KMS-11 (cell line): Measurements from ENCODE around the gene DAB2IP.

Experiments used
- H2AFZ ChIP-seq: fragments of 200-600 bp; sonication (generic); 2 replicates; pipeline ENCODE4 v1.6.1; 2016; ENCODE audit warnings: antibody characterized with exemption, mixed run types, low read depth
- H3K27ac ChIP-seq: fragments of 200-600 bp; sonication (generic); 2 replicates; pipeline ENCODE4 v1.6.1; 2016; ENCODE audit warnings: mild to moderate bottlenecking, mixed run types
- H3K27me3 ChIP-seq: fragments of 200-600 bp; sonication (generic); 2 replicates; pipeline ENCODE4 v1.6.1; 2017; ENCODE audit warnings: mild to moderate bottlenecking, low read depth, mixed run types, moderate library complexity; ENCODE audit not compliant: insufficient read depth
- H3K36me3 ChIP-seq: fragments of 200-600 bp; sonication (generic); 2 replicates; pipeline ENCODE4 v1.6.1; 2017; ENCODE audit warnings: mild to moderate bottlenecking, mixed run types; ENCODE audit not compliant: insufficient read depth
- H3K4me1 ChIP-seq: fragments of 200-600 bp; sonication (generic); 2 replicates; pipeline ENCODE4 v1.6.1; 2016; ENCODE audit warnings: mild to moderate bottlenecking, low read depth, mixed run types; ENCODE audit not compliant: poor library complexity, severe bottlenecking
- H3K4me2 ChIP-seq: fragments of 200-600 bp; sonication (generic); 2 replicates; pipeline ENCODE4 v1.7.0; 2016; ENCODE audit warnings: mild to moderate bottlenecking, mixed run types
- H3K4me3 ChIP-seq: fragments of 200-600 bp; sonication (generic); IDR thresholded peaks from 2 replicates; pipeline ENCODE4 v1.6.1; 2017; ENCODE audit warnings: low read depth, low read length, mixed read lengths; ENCODE audit not compliant: insufficient read depth
- H3K79me2 ChIP-seq: fragments of 200-600 bp; sonication (generic); 2 replicates; pipeline ENCODE4 v1.6.1; 2016; ENCODE audit warnings: low read depth, mixed run types; ENCODE audit not compliant: insufficient read depth
- H3K9ac ChIP-seq: fragments of 200-600 bp; sonication (generic); 2 replicates; pipeline ENCODE4 v1.6.1; 2016; ENCODE audit warnings: mild to moderate bottlenecking, mixed run types
- H4K20me1 ChIP-seq: fragments of 200-600 bp; sonication (generic); 2 replicates; pipeline ENCODE4 v1.6.1; 2016; ENCODE audit warnings: mild to moderate bottlenecking, mixed run types; ENCODE audit not compliant: insufficient read depth
- TF ChIP-seq, protein P1 (sequence below): fragments of 200-600 bp; sonication (generic); conservative IDR thresholded peaks from 2 replicates; pipeline ENCODE4 v1.6.1; 2017; ENCODE audit warnings: low read depth, mild to moderate bottlenecking, antibody characterized with exemption, low read length, moderate library complexity, mixed read lengths

The DAB2IP gene

DNA sequence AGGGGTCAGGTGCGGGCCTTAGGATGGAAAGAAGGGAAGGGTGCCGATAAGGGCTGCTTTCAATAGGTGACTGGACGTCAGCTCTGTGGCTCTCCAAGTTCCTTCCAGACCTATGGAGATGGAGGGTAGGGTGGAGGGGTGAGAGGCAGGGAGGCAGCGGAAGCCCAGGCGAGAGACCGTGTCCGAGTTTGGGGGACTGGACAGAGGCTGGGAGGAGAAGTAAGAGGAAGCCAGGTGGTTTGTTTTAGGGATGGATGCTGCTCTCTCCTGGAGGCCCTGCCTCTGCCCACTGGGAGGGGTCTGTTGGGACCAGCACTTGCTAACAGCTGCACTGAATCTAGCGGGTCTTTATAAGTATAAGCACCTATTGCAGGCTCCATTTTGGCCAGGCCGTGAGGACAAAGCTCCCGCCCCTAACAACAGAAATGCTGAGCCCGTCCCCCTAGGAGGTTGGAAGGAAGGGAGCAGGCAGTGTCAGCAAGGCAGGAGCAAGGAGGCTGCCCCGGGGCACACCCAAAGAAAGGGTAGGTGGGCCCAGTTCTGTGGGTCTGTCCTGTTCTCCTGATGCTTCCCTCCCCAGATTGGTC, 167.5 kb downstream of the DAB2IP start:
- Histone ChIP-seq H3K9ac (no peak overlapping the region), H3K27ac (no peak overlapping the region), H4K20me1 (no peaks in the 10 kb centered on the region), H3K36me3 (no peaks in the 10 kb centered on the region), H3K4me3 (no peak overlapping the region), H2AFZ (no peak overlapping the region), H3K27me3 (no peaks in the 10 kb centered on the region), H3K4me2 (no peak overlapping the region), H3K79me2 (no peaks in the 10 kb centered on the region), H3K4me1 (no peaks in the 10 kb centered on the region)
- TF ChIP-seq, protein P1, sequence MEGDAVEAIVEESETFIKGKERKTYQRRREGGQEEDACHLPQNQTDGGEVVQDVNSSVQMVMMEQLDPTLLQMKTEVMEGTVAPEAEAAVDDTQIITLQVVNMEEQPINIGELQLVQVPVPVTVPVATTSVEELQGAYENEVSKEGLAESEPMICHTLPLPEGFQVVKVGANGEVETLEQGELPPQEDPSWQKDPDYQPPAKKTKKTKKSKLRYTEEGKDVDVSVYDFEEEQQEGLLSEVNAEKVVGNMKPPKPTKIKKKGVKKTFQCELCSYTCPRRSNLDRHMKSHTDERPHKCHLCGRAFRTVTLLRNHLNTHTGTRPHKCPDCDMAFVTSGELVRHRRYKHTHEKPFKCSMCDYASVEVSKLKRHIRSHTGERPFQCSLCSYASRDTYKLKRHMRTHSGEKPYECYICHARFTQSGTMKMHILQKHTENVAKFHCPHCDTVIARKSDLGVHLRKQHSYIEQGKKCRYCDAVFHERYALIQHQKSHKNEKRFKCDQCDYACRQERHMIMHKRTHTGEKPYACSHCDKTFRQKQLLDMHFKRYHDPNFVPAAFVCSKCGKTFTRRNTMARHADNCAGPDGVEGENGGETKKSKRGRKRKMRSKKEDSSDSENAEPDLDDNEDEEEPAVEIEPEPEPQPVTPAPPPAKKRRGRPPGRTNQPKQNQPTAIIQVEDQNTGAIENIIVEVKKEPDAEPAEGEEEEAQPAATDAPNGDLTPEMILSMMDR, result no peak

DNA sequence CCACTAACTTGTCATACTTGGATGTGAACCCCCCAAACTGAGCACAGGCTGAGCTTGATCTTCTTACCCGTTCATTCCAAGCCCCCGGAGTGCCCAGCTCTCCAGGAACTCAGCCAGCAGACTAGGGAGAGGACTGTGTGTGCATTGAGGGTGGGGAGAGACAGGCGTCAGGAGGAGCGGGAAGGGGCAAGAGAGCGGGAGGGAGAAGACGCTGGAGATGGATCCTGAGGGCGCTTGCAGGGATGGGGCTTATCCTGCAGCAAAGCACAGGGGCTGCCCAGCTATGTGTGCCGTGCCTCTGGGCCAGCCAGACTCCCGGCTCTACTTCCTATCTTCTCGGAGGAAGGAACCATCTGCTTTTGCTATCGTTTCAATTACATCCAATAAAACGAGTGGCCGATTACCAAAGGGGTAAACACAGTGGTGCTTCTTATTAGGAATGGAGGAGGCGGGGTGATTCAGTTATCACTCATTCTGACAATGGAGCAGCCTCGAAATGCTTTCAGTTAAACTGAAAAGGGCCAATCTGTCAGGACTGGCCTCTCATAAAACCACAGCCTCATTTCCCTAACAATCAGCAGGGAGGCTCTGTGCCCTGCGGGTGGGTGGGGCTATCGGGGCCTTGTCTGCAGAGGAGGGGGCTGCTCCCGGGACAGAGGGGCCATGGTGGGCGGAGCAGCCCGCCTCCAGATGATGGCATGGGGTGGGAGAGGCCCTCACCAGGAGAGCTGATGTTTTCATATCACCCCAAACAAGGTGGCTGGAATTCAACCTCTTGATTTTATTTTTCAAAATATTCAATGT, 168.2 kb downstream of the DAB2IP start:
- H3K27me3 ChIP-seq, result no peaks in the 10 kb centered on the region
- H3K4me2 ChIP-seq, result no peak overlapping the region
- TF ChIP-seq, protein P1, result no peak
- H3K4me1 ChIP-seq, result no peaks in the 10 kb centered on the region
- no peak overlapping the region for H3K9ac ChIP-seq
- no peak overlapping the region for H2AFZ ChIP-seq
- H3K4me3 ChIP-seq, result no peak overlapping the region
- no peaks in the 10 kb centered on the region for H3K36me3 ChIP-seq
- no peaks in the 10 kb centered on the region for H4K20me1 ChIP-seq
- no peak overlapping the region for H3K27ac ChIP-seq
- no peaks in the 10 kb centered on the region for H3K79me2 ChIP-seq

DNA sequence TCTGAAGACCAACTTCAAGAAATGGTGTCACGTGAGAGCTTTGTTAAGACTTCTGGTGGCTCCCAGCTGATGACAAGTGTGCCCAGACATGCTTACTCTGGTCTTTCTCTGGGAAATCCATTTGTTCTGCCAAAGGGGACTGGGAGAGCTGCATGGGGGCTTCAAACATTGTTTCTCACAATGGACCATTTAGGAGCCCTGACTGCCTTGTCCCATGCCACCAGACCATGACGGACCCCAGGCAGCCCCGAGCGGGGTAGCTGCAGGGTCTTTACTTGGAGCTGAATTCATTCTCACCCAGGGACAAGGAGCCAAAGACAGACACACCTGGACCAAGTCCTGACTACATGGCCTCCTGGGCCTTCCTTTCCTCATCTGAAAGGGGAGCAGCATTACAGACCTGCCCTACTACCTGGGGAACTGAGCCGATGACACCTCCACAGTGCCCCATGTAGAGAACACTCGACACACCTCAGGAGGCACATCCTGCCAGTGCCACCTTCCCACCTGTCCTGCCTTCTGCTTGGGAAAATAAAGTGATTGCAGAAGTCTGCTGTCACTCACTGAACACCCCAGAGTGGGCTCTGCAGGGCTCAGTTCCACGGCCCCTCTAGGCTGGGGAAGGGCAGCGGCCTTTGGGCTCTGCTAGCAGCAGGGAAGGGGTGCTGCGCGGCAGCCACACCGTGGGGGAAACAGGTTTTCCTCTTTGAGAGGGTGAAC, 169.0 kb downstream of the DAB2IP start:
- Histone ChIP-seq H3K4me2 (no peak overlapping the region), H2AFZ (no peak overlapping the region), H4K20me1 (no peaks in the 10 kb centered on the region), H3K4me3 (no peak overlapping the region), H3K27ac (no peak overlapping the region), H3K79me2 (no peaks in the 10 kb centered on the region), H3K27me3 (no peaks in the 10 kb centered on the region), H3K9ac (no peak overlapping the region), H3K4me1 (no peaks in the 10 kb centered on the region), H3K36me3 (no peaks in the 10 kb centered on the region)
- TF ChIP-seq, protein P1, result no peak

DNA sequence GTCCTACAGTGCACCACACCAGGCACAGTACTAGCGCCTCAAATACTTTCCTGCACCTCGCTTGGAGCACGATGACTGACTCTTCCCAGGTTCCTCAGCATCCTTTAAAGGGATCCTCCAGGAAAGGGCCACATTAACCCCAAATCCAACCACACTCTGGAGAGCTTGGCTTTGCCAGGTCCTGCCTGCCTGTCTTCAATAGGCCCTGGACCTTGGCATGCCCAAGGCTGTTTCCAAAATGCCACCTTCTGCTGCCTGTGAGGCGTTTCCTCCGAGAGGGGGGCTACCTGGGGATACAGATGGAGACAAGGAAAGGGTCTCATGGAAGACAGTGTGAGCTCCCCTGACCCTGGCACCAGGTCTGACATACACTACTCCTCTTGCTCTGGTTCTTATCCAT, 169.9 kb downstream of the DAB2IP start:
- Histone ChIP-seq H3K4me1 (no peaks in the 10 kb centered on the region), H3K4me2 (no peak overlapping the region), H3K27me3 (no peaks in the 10 kb centered on the region), H2AFZ (no peak overlapping the region), H4K20me1 (no peaks in the 10 kb centered on the region), H3K27ac (no peak overlapping the region), H3K4me3 (no peak overlapping the region), H3K36me3 (no peaks in the 10 kb centered on the region), H3K9ac (no peak overlapping the region), H3K79me2 (no peaks in the 10 kb centered on the region)
- TF ChIP-seq, protein P1, result no peak
